ENCODE measurements around the gene IFNL2. TPM values are rescaled to one million over a fixed set of nuclear protein-coding genes. Genes with fewer than 3 reads are reported as not detected.
"Not testable (repeated sequence)": the region's sequence is repeated elsewhere in the genome, so short reads cannot be mapped to it uniquely, and the experiment has no call there.

Gene IFNL2
- total and polyA plus RNA-seq, 2 donors (not counting 1 experiment from before 2014, with no cell fraction given), result not detected

- POLR2A ChIA-PET, result no interaction called here
- Histone ChIP-seq H3K27me3 (replicated peaks in 1 of 4; ENCODE audit: control extremely low read depth in 1 of 4, control insufficient read depth in 3 of 4, insufficient read depth in 4 of 4, low read length in 3 of 4) (no peaks in the 10 kb centered on the region), H2AFZ (ENCODE audit: insufficient read depth, low read depth, low read length, poor library complexity, severe bottlenecking) (no peak overlapping the region), H3K36me3 (replicated peaks in 1 of 2; ENCODE audit: control extremely low read depth in 1 of 2, control insufficient read depth in 1 of 2, extremely low read depth in 1 of 2, insufficient read depth in 2 of 2, low read length in 1 of 2) (no peaks in the 10 kb centered on the region), H3K4me2 (replicated peaks; ENCODE audit: low read depth, low read length, poor library complexity, severe bottlenecking) (no peak overlapping the region), H4K20me1 (ENCODE audit: control insufficient read depth, insufficient read depth, low read length, poor library complexity, severe bottlenecking) (no peaks in the 10 kb centered on the region), H3K4me1 (ENCODE audit: control insufficient read depth in 2 of 2, insufficient read depth in 2 of 2, low read length in 2 of 2) (peaks cover 8 to 12% of the 10 kb centered on the region in 2 donors), H3K9ac (ENCODE audit: low read length) (no peak overlapping the region), H3K9me3 (ENCODE audit: control extremely low read depth in 1 of 3, control insufficient read depth in 2 of 3, insufficient read depth in 1 of 3, low read length in 2 of 3) (no peaks in the 10 kb centered on the region), H3K27ac (ENCODE audit: low read length in 2 of 2) (no peak overlapping the region), H3K79me2 (ENCODE audit: control insufficient read depth, insufficient read depth, low read length) (no peaks in the 10 kb centered on the region), H3K4me3 (ENCODE audit: control extremely low read depth in 1 of 5, extremely low read depth in 1 of 5, insufficient read depth in 1 of 5, low read depth in 2 of 5, low read length in 4 of 5) (no peak overlapping the region)
- peaks cover 14% of the 10 kb centered on the region for H3K4me1 Mint-ChIP-seq
- H3K27me3 Mint-ChIP-seq, result peaks cover 4% of the 10 kb centered on the region
- ATAC-seq (ENCODE audit: low read depth), result no peak
- WGBS (ENCODE audit: insufficient coverage), result 94% methylated on average over 7 of the region's 7 CpGs
- intact Hi-C loops (cut with micrococcal nuclease), result no loop called here
- no peak overlapping the region for H3K4me3 Mint-ChIP-seq
- TF ChIP-seq, protein P1, sequence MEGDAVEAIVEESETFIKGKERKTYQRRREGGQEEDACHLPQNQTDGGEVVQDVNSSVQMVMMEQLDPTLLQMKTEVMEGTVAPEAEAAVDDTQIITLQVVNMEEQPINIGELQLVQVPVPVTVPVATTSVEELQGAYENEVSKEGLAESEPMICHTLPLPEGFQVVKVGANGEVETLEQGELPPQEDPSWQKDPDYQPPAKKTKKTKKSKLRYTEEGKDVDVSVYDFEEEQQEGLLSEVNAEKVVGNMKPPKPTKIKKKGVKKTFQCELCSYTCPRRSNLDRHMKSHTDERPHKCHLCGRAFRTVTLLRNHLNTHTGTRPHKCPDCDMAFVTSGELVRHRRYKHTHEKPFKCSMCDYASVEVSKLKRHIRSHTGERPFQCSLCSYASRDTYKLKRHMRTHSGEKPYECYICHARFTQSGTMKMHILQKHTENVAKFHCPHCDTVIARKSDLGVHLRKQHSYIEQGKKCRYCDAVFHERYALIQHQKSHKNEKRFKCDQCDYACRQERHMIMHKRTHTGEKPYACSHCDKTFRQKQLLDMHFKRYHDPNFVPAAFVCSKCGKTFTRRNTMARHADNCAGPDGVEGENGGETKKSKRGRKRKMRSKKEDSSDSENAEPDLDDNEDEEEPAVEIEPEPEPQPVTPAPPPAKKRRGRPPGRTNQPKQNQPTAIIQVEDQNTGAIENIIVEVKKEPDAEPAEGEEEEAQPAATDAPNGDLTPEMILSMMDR (IDR thresholded peaks at IDR 0.05), result no peak
- no peak for TF ChIP-seq EZH2 (IDR thresholded peaks at IDR 0.05; ENCODE audit: borderline replicate concordance, insufficient read depth, low read depth, low read length, poor library complexity, severe bottlenecking)
- no peak for DNase-seq
- CTCF ChIA-PET, result no interaction called here
- H3K27ac Mint-ChIP-seq, result no peak overlapping the region
- no peaks in the 10 kb centered on the region for H3K9me3 Mint-ChIP-seq (ENCODE audit: insufficient read depth)
Measured at GRCh38 chr19:39240421-39240820, 27.8 kb upstream of the IFNL2 start.

GRCh38 chr19:39243741-39244140 is 24.5 kb upstream of the IFNL2 start:
- 96% methylated on average over 10 of the region's 13 CpGs for WGBS (ENCODE audit: insufficient coverage)
- H3K79me2 ChIP-seq (ENCODE audit: control insufficient read depth, insufficient read depth, low read length); POLR2A ChIA-PET; ATAC-seq (ENCODE audit: low read depth); H3K36me3 ChIP-seq (replicated peaks in 1 of 2; ENCODE audit: control extremely low read depth in 1 of 2, control insufficient read depth in 1 of 2, extremely low read depth in 1 of 2, insufficient read depth in 2 of 2, low read length in 1 of 2); H3K9me3 ChIP-seq (ENCODE audit: control extremely low read depth in 1 of 3, control insufficient read depth in 2 of 3, insufficient read depth in 1 of 3, low read length in 2 of 3); H3K4me2 ChIP-seq (replicated peaks; ENCODE audit: low read depth, low read length, poor library complexity, severe bottlenecking); intact Hi-C loops (cut with micrococcal nuclease); H3K9me3 Mint-ChIP-seq (ENCODE audit: insufficient read depth); H2AFZ ChIP-seq (ENCODE audit: insufficient read depth, low read depth, low read length, poor library complexity, severe bottlenecking); H3K27ac Mint-ChIP-seq; H4K20me1 ChIP-seq (ENCODE audit: control insufficient read depth, insufficient read depth, low read length, poor library complexity, severe bottlenecking); H3K27ac ChIP-seq (ENCODE audit: low read length in 2 of 2); H3K9ac ChIP-seq (ENCODE audit: low read length); DNase-seq; CTCF ChIA-PET; H3K4me3 ChIP-seq (ENCODE audit: control extremely low read depth in 1 of 5, extremely low read depth in 1 of 5, insufficient read depth in 1 of 5, low read depth in 2 of 5, low read length in 4 of 5); H3K4me3 Mint-ChIP-seq; H3K27me3 Mint-ChIP-seq; H3K4me1 Mint-ChIP-seq: not testable (repeated sequence)
- H3K27me3 ChIP-seq (replicated peaks in 1 of 4; ENCODE audit: control extremely low read depth in 1 of 4, control insufficient read depth in 3 of 4, insufficient read depth in 4 of 4, low read length in 3 of 4), result peaks cover 0 to 12% (median 3%) of the 10 kb centered on the region in 4 experiments
- H3K4me1 ChIP-seq (ENCODE audit: control insufficient read depth in 2 of 2, insufficient read depth in 2 of 2, low read length in 2 of 2), result peaks cover 9 to 12% of the 10 kb centered on the region in 2 donors

DNA sequence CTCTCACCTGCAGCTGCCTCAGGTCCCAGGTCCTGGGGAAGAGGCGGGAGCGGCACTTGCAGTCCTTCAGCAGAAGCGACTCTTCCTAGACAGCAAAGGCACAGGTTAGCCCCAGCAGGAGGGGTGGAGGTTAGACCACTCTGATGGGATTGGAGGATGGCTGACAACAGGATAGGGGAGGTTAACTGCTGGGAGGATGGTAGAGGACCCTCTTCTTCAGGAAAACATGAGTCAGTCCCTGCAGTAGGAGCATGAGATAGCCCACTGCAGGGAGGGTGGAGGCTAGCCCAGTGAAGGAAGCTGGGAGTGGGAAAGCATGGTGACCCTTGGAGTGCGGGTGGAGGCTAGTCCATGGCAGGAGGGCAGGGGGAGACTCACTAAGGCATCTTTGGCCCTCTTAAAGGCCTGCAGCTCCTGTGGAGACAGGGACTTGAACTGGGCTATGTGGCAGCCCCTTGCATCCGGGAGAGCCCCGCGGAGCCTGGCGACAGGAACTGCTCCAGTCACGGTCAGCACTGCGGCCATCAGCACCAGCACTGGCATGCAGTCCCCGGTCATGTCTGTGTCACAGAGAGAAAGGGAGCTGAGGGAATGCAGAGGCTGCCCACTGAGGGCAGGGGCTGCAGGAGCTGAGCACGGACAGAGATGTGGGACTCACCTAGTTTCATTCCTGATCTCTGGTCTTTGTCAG is 23.6 kb upstream of the IFNL2 start, which contains the start of gene IFNL3:
Gene IFNL3 (minus strand): TSS at position 597 of the 691 bp plus-strand sequence. CDS start 39 bp downstream, at position 558.
- peaks cover 0 to 15% (median 3%) of the 10 kb centered on the region in 4 experiments for H3K27me3 ChIP-seq (replicated peaks in 1 of 4; ENCODE audit: control extremely low read depth in 1 of 4, control insufficient read depth in 3 of 4, insufficient read depth in 4 of 4, low read length in 3 of 4)
- H3K4me1 Mint-ChIP-seq; H3K79me2 ChIP-seq (ENCODE audit: control insufficient read depth, insufficient read depth, low read length); H3K9me3 ChIP-seq (ENCODE audit: control extremely low read depth in 1 of 3, control insufficient read depth in 2 of 3, insufficient read depth in 1 of 3, low read length in 2 of 3); H3K9me3 Mint-ChIP-seq (ENCODE audit: insufficient read depth); H3K9ac ChIP-seq (ENCODE audit: low read length); H3K36me3 ChIP-seq (replicated peaks in 1 of 2; ENCODE audit: control extremely low read depth in 1 of 2, control insufficient read depth in 1 of 2, extremely low read depth in 1 of 2, insufficient read depth in 2 of 2, low read length in 1 of 2); intact Hi-C loops (cut with micrococcal nuclease); CTCF ChIA-PET; H3K4me2 ChIP-seq (replicated peaks; ENCODE audit: low read depth, low read length, poor library complexity, severe bottlenecking); H4K20me1 ChIP-seq (ENCODE audit: control insufficient read depth, insufficient read depth, low read length, poor library complexity, severe bottlenecking); H3K4me3 Mint-ChIP-seq; H3K27ac Mint-ChIP-seq; H2AFZ ChIP-seq (ENCODE audit: insufficient read depth, low read depth, low read length, poor library complexity, severe bottlenecking); H3K27ac ChIP-seq (ENCODE audit: low read length in 2 of 2); POLR2A ChIA-PET; DNase-seq; ATAC-seq (ENCODE audit: low read depth); H3K4me3 ChIP-seq (ENCODE audit: control extremely low read depth in 1 of 5, extremely low read depth in 1 of 5, insufficient read depth in 1 of 5, low read depth in 2 of 5, low read length in 4 of 5): not testable (repeated sequence)
- WGBS (ENCODE audit: insufficient coverage), result no CpG with 5 or more reads among the region's 12 CpGs
- H3K4me1 ChIP-seq (ENCODE audit: control insufficient read depth in 2 of 2, insufficient read depth in 2 of 2, low read length in 2 of 2), result peaks cover 9 to 12% of the 10 kb centered on the region in 2 donors
- H3K27me3 Mint-ChIP-seq, result peaks cover 12% of the 10 kb centered on the region

All from B cell (primary cell).